ENCODE results near the gene PPARA. TPM values are rescaled to one million over a fixed set of nuclear protein-coding genes. Genes with fewer than 3 reads are reported as not detected.

The PPARA gene
- total and polyA plus RNA-seq, 2 donors (not counting 1 experiment from before 2014, with no cell fraction given): 10.2 to 17.5 TPM

DNA sequence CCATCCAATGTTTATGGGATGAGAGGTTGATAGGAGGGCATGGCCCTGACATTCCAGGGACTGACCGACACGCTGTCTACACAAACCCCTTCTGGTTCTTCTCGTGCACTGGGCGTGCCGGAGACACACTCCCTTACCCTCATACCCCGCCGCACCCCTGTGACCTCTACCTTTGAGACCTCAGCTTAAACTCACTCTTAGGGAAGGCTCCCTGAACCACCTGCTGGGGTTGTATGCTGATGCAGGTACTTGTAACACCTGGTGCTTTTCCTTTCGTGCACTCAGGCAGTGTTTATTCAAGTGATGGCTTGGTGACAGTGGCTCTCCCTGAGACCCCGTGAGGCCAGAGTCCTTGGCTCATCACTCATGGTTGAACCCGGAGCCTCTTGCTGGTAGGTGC lies 12.0 kb downstream of the PPARA start:
- Histone ChIP-seq H3K27me3 (ENCODE audit: control insufficient read depth, insufficient read depth, low read length) (no peaks in the 10 kb centered on the region), H2AFZ (ENCODE audit: low read length) (no peak overlapping the region), H3K4me2 (ENCODE audit: extremely low read depth, insufficient read depth, low read length) (no peak overlapping the region), H3K36me3 (ENCODE audit: control insufficient read depth, insufficient read depth, low read length) (no peaks in the 10 kb centered on the region), H3K4me1 (ENCODE audit: control insufficient read depth, extremely low read depth, insufficient read depth, low read length) (no peaks in the 10 kb centered on the region), H3K9me3 (ENCODE audit: control insufficient read depth, insufficient read depth, low read depth, low read length) (no peaks in the 10 kb centered on the region), H3K79me2 (ENCODE audit: control insufficient read depth, insufficient read depth, low read length) (no peaks in the 10 kb centered on the region), H3K27ac (ENCODE audit: insufficient read depth, low read length) (no peak overlapping the region), H3K4me3 (replicated peaks in 1 of 4; ENCODE audit: control extremely low read depth in 1 of 4, insufficient read depth in 1 of 4, low read depth in 3 of 4, low read length in 4 of 4) (no peak overlapping the region), H4K20me1 (ENCODE audit: control insufficient read depth, extremely low read depth, insufficient read depth, low read length) (no peaks in the 10 kb centered on the region), H3K9ac (ENCODE audit: insufficient read depth, low read length) (no peak overlapping the region)
- TF ChIP-seq EZH2 (IDR thresholded peaks at IDR 0.05; ENCODE audit: low read length, missing control alignments): no peak
- TF ChIP-seq, protein P1, sequence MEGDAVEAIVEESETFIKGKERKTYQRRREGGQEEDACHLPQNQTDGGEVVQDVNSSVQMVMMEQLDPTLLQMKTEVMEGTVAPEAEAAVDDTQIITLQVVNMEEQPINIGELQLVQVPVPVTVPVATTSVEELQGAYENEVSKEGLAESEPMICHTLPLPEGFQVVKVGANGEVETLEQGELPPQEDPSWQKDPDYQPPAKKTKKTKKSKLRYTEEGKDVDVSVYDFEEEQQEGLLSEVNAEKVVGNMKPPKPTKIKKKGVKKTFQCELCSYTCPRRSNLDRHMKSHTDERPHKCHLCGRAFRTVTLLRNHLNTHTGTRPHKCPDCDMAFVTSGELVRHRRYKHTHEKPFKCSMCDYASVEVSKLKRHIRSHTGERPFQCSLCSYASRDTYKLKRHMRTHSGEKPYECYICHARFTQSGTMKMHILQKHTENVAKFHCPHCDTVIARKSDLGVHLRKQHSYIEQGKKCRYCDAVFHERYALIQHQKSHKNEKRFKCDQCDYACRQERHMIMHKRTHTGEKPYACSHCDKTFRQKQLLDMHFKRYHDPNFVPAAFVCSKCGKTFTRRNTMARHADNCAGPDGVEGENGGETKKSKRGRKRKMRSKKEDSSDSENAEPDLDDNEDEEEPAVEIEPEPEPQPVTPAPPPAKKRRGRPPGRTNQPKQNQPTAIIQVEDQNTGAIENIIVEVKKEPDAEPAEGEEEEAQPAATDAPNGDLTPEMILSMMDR (conservative IDR thresholded peaks at IDR 0.05 in 1 of 2, IDR thresholded peaks at IDR 0.05 in 1 of 2; ENCODE audit: low read depth in 1 of 2, low read length in 2 of 2): no peak
- DNase-seq (ENCODE audit: low read depth in 2 of 2): no peak

DNA sequence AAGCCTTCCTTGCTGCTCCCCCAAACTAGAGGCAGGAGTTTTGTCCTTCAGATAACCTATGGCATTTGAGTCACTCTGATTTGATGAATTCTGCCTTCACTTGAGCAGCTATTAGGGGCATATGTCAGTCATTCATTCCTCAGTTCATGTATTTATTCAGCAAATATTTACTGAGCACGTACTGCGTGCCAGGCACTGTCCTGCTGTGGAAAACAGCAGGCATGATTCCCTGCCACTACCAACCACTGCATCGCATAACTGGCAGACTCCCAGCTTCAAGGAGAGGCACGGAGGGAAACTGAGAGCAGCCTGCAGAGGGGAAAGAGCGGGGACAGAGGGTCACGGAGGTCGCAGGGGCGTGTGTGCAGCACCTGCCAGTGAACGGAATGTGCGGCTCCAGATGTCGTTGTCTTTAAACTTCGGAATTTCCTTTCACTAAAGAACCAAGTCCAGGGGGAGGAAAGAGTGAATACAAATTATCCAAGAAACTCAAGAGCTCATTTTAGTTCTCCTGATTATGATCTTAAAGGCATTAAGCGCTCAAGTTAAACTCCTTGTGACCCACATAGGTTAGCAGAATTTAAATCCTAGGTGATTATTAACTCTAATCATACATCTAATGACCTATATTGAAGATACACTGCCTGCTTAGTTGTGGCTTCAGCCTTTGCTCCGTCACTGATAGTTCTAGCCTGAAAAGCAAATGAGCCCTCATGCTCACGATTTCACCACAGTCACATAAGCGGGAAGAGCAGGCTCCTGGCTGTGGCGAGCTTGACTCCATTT lies 12.6 kb downstream of the PPARA start:
- Histone ChIP-seq H4K20me1 (ENCODE audit: control insufficient read depth, extremely low read depth, insufficient read depth, low read length) (no peaks in the 10 kb centered on the region), H3K36me3 (ENCODE audit: control insufficient read depth, insufficient read depth, low read length) (no peaks in the 10 kb centered on the region), H3K9me3 (ENCODE audit: control insufficient read depth, insufficient read depth, low read depth, low read length) (no peaks in the 10 kb centered on the region), H3K27me3 (ENCODE audit: control insufficient read depth, insufficient read depth, low read length) (no peaks in the 10 kb centered on the region), H3K4me1 (ENCODE audit: control insufficient read depth, extremely low read depth, insufficient read depth, low read length) (no peaks in the 10 kb centered on the region), H3K27ac (ENCODE audit: insufficient read depth, low read length) (no peak overlapping the region), H3K9ac (ENCODE audit: insufficient read depth, low read length) (no peak overlapping the region), H3K79me2 (ENCODE audit: control insufficient read depth, insufficient read depth, low read length) (no peaks in the 10 kb centered on the region), H3K4me2 (ENCODE audit: extremely low read depth, insufficient read depth, low read length) (no peak overlapping the region), H3K4me3 (replicated peaks in 1 of 4; ENCODE audit: control extremely low read depth in 1 of 4, insufficient read depth in 1 of 4, low read depth in 3 of 4, low read length in 4 of 4) (no peak overlapping the region), H2AFZ (ENCODE audit: low read length) (no peak overlapping the region)
- no peak for DNase-seq (ENCODE audit: low read depth in 2 of 2)
- TF ChIP-seq, protein P1 (conservative IDR thresholded peaks at IDR 0.05 in 1 of 2, IDR thresholded peaks at IDR 0.05 in 1 of 2; ENCODE audit: low read depth in 1 of 2, low read length in 2 of 2): no peak
- no peak for TF ChIP-seq EZH2 (IDR thresholded peaks at IDR 0.05; ENCODE audit: low read length, missing control alignments)

GRCh38 chr22:46163557-46163888 lies 13.2 kb downstream of the PPARA start:
- Histone ChIP-seq H3K27ac (ENCODE audit: insufficient read depth, low read length) (no peak overlapping the region), H3K27me3 (ENCODE audit: control insufficient read depth, insufficient read depth, low read length) (no peaks in the 10 kb centered on the region), H3K9me3 (ENCODE audit: control insufficient read depth, insufficient read depth, low read depth, low read length) (no peaks in the 10 kb centered on the region), H3K4me3 (replicated peaks in 1 of 4; ENCODE audit: control extremely low read depth in 1 of 4, insufficient read depth in 1 of 4, low read depth in 3 of 4, low read length in 4 of 4) (no peak overlapping the region), H2AFZ (ENCODE audit: low read length) (no peak overlapping the region), H3K79me2 (ENCODE audit: control insufficient read depth, insufficient read depth, low read length) (no peaks in the 10 kb centered on the region), H3K36me3 (ENCODE audit: control insufficient read depth, insufficient read depth, low read length) (no peaks in the 10 kb centered on the region), H4K20me1 (ENCODE audit: control insufficient read depth, extremely low read depth, insufficient read depth, low read length) (no peaks in the 10 kb centered on the region), H3K4me2 (ENCODE audit: extremely low read depth, insufficient read depth, low read length) (no peak overlapping the region), H3K4me1 (ENCODE audit: control insufficient read depth, extremely low read depth, insufficient read depth, low read length) (no peaks in the 10 kb centered on the region), H3K9ac (ENCODE audit: insufficient read depth, low read length) (no peak overlapping the region)
- DNase-seq (ENCODE audit: low read depth in 2 of 2): no peak
- TF ChIP-seq, protein P1 (conservative IDR thresholded peaks at IDR 0.05 in 1 of 2, IDR thresholded peaks at IDR 0.05 in 1 of 2; ENCODE audit: low read depth in 1 of 2, low read length in 2 of 2): no peak
- TF ChIP-seq EZH2 (IDR thresholded peaks at IDR 0.05; ENCODE audit: low read length, missing control alignments): no peak

Data from fibroblast of lung (primary cell).